ENCODE data around the gene PDZD8.

The PDZD8 gene

DNA sequence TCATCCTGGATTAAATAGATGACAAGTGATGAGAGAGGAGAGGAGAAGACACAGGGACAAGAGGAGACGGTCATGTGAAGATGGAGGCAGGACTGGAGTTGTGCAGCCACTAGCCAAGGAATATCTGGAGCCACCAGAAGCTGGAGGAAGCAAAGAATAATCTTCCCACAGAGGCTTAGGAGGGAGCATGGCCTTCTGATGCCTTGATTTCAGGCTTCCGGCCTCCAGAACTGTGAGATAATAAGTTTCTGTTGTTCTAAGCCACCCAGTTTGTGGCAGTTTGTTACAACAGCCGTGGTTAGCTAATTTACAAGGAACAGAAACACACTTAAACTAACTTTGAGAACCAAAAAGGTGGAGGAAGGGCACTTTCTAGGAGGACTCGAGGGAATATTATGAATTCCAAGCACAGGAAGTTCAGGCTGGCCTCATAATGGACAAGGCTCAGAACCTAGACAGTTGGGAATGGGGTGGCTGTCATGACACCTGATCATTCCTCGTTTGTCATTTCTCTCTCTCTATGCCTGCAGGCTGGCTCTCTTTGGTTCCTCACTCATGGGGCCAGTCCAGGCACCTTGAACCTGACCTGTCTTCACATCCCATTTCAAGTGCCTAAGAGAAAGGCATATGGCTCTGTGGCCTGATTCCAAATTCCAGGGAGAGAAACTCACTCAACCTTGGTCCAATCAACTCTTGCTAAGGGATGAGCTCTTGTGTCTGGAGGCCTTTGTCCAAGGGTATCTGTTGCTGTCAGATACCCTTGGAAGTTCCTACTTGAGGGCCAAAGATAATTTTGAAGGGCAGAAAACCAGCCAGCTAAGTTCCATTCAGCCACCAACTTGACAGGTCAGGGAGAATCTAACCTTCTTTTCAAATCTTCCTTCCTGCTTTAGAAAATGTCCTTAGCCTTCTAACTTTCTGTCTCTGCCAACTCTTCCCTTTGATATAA, 33.5 kb upstream of the PDZD8 start:
- Mint-ChIP-seq H3K27ac (no peak overlapping the region), H3K27me3 (peaks cover 5% of the 10 kb centered on the region), H3K9me3 (no peaks in the 10 kb centered on the region), H3K4me3 (no peak overlapping the region), H3K36me3 (no peaks in the 10 kb centered on the region), H3K4me1 (no peaks in the 10 kb centered on the region)
- ATAC-seq (ENCODE audit: low read depth) (no peak), DNase-seq (ENCODE audit: low spot score in 2 of 2) (no peak)

DNA sequence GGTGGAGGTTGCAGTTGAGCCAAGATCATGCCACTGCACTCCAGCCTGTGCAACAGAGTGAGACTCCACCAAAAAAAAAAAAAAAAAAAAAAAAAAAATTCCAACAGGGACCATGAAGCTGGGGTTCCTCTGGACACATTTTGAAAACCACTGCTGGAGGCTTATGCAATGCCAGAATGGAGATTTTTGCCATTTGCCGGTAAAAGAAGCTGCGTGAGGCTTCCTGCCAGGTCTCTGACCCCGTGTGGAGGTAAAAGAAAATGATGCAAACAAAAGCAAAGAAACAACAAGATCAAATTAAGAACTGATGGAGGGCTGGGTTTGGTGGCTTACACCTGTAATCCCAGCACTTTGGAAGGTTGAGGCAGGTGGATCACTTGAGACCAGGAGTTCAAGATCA, 30.5 kb upstream of the PDZD8 start:
- ATAC-seq (ENCODE audit: low read depth) (no peak), DNase-seq (ENCODE audit: low spot score in 2 of 2) (no peak)
- peaks cover 7% of the 10 kb centered on the region for H3K27me3 Mint-ChIP-seq
- no peaks in the 10 kb centered on the region for H3K4me1 Mint-ChIP-seq
- H3K9me3 Mint-ChIP-seq = no peaks in the 10 kb centered on the region
- no peak overlapping the region for H3K27ac Mint-ChIP-seq
- H3K4me3 Mint-ChIP-seq = no peak overlapping the region
- H3K36me3 Mint-ChIP-seq = no peaks in the 10 kb centered on the region

DNA sequence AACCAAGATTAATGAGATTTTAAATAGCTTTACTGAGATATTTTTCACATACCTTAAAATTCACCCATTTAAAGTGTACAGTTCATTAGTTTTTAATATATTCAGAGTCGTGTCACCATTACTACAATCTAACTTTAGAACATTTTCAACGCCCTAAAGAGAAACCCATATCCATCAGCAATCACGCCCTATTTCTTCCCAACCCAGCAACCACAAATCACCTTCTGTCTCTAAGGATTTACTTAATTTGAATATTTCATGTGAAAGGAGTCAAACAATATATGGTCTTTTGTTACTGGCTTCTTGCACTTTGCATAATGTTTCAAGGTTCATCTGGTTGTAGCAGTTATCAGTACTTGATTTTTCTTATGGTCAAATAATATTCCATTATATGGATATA, 25.1 kb upstream of the PDZD8 start:
- peaks cover 1% of the 10 kb centered on the region for H3K9me3 Mint-ChIP-seq
- ATAC-seq (ENCODE audit: low read depth) (no peak), DNase-seq (ENCODE audit: low spot score in 2 of 2) (no peak)
- no peak overlapping the region for H3K4me3 Mint-ChIP-seq
- H3K4me1 Mint-ChIP-seq = peaks cover 3% of the 10 kb centered on the region
- no peak overlapping the region for H3K27ac Mint-ChIP-seq
- H3K27me3 Mint-ChIP-seq = peaks cover 5% of the 10 kb centered on the region
- H3K36me3 Mint-ChIP-seq = no peaks in the 10 kb centered on the region

DNA sequence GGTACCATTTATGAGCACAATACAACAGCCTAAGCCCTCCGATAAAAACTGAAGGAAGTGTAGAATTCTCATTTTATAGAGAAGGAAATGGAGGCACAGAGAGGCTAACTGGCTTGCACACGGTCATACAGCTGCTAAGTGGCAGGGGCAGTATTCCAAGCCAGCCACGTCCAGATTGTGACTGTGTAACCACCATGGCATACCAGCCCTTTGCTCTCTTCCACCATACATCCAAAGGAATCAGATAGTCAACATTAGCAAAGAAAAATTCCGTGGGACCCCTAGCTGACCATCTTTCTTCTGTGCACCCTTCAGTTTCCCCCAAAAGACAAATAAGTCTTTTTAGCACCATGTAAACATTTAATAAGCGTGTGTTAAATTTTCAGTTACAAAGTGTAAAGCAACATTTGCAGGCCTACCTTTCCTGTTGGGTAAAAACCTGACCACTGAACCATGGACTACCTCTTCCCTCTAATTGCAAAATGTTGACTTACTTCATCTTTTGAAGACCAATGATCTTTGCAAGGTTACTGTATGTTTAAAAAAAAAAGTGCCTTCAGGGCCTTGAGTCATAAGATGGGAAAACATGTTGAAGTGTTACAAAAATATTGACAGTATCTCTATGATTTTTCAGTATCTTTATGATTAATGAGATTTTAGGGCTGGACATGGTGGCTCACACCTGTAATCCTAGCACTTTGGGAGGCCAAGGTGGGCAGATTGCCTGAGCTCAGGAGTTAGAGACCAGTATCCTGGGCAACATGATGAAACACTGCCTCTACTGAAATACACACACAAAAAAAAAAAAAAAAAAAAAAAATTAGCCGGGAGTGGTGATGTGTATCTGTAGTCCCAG, 24.3 kb upstream of the PDZD8 start:
- H3K27ac Mint-ChIP-seq = no peak overlapping the region
- H3K4me1 Mint-ChIP-seq = peaks cover 3% of the 10 kb centered on the region
- ATAC-seq (ENCODE audit: low read depth) = no peak
- no peaks in the 10 kb centered on the region for H3K36me3 Mint-ChIP-seq
- peaks cover 5% of the 10 kb centered on the region for H3K27me3 Mint-ChIP-seq
- no peak overlapping the region for H3K4me3 Mint-ChIP-seq
- no peak for DNase-seq (ENCODE audit: low spot score in 2 of 2)
- peaks cover 1% of the 10 kb centered on the region for H3K9me3 Mint-ChIP-seq

DNA sequence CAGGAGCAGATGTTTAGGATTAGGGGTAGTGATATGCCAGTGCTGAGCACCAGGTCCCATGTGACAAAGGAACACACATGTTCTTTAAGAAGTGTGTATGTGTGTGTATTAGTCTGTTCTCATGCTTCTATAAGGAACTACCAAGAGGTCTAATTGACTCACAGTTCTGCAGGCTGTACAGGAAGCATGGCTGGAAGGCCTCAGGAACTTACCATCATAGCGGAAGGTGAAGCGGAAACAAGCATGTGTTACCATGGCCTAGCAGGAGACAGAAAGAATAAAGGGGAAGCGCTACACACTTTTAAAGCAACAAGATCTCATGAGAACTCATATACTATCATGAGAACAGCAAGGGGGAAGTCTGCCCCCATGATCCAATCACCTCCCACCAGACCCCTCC, 22.8 kb upstream of the PDZD8 start:
- peaks cover 9% of the 10 kb centered on the region for H3K27me3 Mint-ChIP-seq
- H3K36me3 Mint-ChIP-seq = no peaks in the 10 kb centered on the region
- H3K9me3 Mint-ChIP-seq = peaks cover 1% of the 10 kb centered on the region
- no peak for DNase-seq (ENCODE audit: low spot score in 2 of 2)
- H3K27ac Mint-ChIP-seq = no peak overlapping the region
- peaks cover 3% of the 10 kb centered on the region for H3K4me1 Mint-ChIP-seq
- no peak overlapping the region for H3K4me3 Mint-ChIP-seq
- no peak for ATAC-seq (ENCODE audit: low read depth)

DNA sequence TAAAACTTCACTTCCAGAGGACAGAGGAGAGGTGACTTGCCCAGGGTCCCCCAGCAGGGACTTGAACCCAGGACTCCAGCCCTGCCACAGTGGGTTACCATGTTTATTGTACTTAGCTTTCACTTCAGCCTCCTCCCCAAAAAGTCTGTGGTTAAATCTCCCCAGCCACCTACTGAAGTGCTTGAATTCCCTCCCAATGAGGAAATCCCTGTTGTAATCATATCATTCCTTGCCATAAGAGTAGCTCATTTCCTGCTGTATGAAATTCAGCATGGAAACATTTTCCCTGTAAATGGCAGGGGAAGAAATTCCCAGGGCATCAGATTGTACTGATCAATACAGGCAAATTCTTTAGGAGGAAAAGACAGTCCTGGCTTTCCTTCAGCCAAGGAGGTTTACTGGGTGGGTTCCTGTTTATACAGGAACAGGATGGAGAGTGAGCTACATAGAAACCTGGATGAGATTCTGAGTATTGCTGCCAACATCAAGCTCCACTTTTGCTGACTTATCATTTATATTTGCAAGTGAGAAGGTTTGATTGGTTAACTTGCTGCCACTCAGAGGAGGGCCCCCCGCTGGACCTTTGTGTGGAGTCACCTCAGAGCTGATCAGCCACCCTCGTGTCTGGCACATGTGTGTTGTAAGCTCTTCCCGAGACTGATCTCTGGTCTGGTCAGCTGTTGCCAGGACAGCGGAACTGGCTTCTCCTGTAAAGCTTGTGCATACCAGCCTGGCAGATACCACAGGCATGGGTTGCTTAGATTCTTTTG, 16.4 kb upstream of the PDZD8 start:
- Mint-ChIP-seq H3K36me3 (no peaks in the 10 kb centered on the region), H3K4me1 (no peaks in the 10 kb centered on the region), H3K4me3 (no peak overlapping the region), H3K27me3 (peaks cover 25% of the 10 kb centered on the region), H3K27ac (no peak overlapping the region), H3K9me3 (no peaks in the 10 kb centered on the region)
- no peak for DNase-seq (ENCODE audit: low spot score in 2 of 2)
- ATAC-seq (ENCODE audit: low read depth) = no peak

DNA sequence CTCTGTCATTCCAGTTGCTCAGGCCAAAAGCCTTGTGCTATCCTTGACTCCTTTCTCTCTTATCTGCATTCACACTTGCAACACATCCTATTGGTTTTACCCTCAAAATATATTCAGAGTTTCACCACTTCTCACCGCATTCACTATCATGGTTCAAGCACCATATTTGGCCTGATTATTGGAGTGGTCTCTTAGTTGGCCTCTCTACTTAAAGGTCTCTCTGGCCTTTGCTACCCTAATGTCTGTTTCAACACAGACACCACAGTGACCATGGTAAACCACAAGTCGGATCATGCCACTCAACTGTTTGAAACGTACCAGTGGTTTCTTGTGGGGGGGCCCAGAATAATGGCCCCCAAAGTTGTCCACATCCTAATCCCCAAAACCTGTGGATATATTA, 15.2 kb upstream of the PDZD8 start:
- Mint-ChIP-seq H3K36me3 (no peaks in the 10 kb centered on the region), H3K27me3 (peaks cover 31% of the 10 kb centered on the region)

DNA sequence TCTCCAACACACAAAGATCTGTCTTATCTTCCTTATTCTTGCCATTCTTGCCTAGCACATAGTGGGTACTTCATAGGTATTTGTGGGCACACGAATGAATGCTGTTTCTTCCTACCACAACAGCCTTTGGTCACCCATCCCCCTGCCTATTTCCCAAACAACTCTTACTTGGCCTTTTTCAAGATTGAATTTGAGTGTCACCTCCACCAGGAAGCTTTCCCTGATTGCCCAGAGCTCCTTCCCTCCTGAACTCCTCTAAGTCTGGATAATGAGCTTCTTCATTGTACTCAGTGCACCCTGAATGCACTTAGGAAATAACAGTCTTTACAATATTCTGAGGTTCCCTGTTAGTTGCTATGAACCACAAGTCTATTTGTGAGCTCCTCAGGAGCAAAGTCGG, 11.6 kb upstream of the PDZD8 start:
- Mint-ChIP-seq H3K36me3 (no peaks in the 10 kb centered on the region), H3K9me3 (peaks cover 2% of the 10 kb centered on the region), H3K27me3 (peaks cover 27% of the 10 kb centered on the region), H3K4me3 (no peak overlapping the region), H3K27ac (no peak overlapping the region), H3K4me1 (no peaks in the 10 kb centered on the region)
- DNase-seq (ENCODE audit: low spot score in 2 of 2) (no peak), ATAC-seq (ENCODE audit: low read depth) (no peak)

More for the DNA sequence above, 15.2 kb upstream of the PDZD8 start:
- DNase-seq (ENCODE audit: low spot score in 2 of 2) = no peak
- ATAC-seq (ENCODE audit: low read depth) = no peak
- Mint-ChIP-seq H3K4me1 (no peaks in the 10 kb centered on the region), H3K4me3 (no peak overlapping the region), H3K9me3 (peaks cover 2% of the 10 kb centered on the region), H3K27ac (no peak overlapping the region)

DNA sequence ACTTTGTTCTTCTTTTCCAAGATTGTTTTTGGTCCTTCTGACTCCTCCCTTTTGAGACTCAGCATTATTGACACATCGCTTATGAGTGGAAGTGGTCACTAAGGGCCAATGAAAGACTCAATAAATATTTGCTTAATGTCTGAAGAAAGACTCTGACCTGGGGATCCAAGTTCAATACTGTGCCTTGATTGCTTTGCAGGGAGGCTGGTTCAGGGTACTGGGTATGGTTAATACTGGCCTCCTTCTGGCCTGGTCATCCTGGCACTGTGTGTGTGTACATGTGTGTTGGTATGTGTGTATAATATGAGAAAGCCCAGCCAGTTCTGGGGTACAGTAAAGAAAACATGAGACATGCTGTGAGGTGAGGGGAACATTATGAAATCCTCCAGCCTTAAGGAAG, 7.6 kb upstream of the PDZD8 start:
- Mint-ChIP-seq H3K9me3 (peaks cover 2% of the 10 kb centered on the region), H3K27ac (no peak overlapping the region), H3K27me3 (peaks cover 18% of the 10 kb centered on the region), H3K36me3 (no peaks in the 10 kb centered on the region), H3K4me3 (no peak overlapping the region), H3K4me1 (no peaks in the 10 kb centered on the region)
- DNase-seq (ENCODE audit: low spot score in 2 of 2) (no peak), ATAC-seq (ENCODE audit: low read depth) (no peak)

DNA sequence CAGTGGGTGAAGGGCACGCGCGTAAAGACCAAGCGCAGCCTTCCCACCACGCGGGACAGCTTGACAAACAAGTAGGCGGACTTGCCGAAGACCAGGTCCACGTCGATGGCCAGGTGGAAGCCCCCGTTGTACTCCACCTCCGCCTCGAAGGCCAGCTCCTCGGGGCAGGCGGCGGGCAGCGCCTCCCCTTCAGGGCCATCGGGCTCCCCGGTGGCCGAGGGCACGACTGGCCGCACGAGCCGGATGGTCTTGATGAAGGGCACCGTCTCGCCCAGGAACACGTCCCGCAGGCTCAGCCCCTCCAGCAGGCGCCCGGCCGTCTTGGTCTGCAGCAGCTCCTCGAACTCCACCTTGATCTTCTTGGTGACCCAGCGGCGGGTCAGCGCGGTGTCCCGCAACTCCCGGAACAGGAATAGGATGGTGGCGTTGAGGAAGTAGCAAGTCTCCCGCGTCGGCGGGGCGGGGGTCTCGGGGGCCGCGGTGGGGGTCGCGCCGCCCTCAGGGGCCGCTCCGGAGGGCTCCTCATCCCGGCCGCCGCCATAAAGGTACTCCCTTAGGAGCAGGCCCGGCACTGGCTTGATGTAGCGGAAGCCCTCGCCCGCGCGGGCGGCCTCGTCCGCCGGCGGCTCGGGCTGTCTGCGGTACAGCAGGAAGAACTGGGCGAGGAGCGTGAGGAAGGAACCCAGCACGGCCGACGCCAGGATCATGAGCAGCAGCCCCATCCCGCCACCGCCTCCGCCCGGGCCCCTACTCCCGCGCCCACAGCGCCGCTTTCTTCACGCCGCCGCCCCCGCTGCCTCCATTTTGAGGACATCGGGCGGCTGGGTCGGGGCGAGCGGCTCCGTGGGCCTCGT, 507 bp downstream of the PDZD8 start:
- ATAC-seq (ENCODE audit: low read depth) = peak; percentile 38
- H3K4me3 Mint-ChIP-seq = peak overlapping the region; percentile 93
- H3K4me1 Mint-ChIP-seq = peaks cover 21% of the 10 kb centered on the region
- H3K27ac Mint-ChIP-seq = peak overlapping the region; percentile 86
- peak in 1 of 2 donors; percentile 2 for DNase-seq (ENCODE audit: low spot score in 2 of 2)
- peaks cover 2% of the 10 kb centered on the region for H3K36me3 Mint-ChIP-seq
- H3K9me3 Mint-ChIP-seq = no peaks in the 10 kb centered on the region
- peaks cover 3% of the 10 kb centered on the region for H3K27me3 Mint-ChIP-seq

DNA sequence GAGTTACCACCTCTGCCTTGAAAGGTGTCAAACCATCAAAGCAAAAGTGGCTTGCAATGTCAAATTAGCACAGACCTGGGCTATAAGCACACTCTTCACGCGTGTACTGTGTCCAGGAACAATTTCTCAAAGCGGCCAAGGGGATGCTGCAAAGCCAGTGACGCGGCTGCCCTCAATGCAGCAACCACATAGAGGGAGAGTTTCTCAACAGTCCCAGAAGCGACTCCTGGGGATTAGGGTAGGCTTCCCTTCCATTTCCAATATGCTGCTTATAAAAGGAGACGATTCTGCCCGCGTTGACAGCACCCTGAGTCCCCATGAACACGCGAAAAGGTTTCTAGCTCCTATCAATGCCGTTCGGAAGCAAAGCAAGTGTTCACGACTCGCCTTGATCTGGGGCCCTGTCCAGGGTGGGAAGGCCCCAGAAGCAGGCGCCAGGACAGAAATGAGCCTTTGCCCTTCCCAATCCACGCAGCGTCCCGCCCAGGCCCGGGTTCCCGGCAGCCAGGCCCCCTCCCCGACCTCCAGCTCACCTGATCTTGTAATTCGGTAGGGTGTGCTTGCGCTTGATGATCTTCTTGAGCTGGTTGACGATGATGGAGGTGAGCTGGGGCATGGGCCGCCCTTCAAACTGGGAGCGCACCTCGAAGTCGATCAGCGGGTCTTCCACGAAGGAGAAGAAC, 1.3 kb downstream of the PDZD8 start:
- DNase-seq (ENCODE audit: low spot score in 2 of 2) = peak; percentile 1 to 22
- peaks cover 26% of the 10 kb centered on the region for H3K4me1 Mint-ChIP-seq

DNA sequence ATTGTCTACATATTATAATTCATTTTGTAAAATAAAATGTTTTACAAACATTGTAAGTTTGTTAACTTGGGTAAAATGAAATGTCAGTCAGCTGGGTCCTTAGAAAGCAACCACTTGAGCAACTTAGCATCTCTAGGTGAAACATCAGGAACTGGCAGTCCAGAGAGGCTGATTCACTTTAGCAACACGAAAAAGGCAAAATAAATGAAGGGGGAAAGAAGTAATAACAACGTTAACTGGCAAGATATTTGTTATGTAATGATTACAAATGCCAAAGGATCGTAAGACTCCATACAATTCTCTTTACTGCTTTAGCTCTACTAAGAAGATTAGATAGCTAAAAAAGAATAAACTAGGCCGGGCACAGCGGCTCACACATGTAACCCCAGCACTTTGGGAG, 5.0 kb downstream of the PDZD8 start:
- peak overlapping the region; percentile 88 for H3K27ac Mint-ChIP-seq
- no peak for DNase-seq (ENCODE audit: low spot score in 2 of 2)
- no peak for ATAC-seq (ENCODE audit: low read depth)
- peaks cover 29% of the 10 kb centered on the region for H3K4me1 Mint-ChIP-seq
- H3K36me3 Mint-ChIP-seq = peaks cover 6% of the 10 kb centered on the region
- no peaks in the 10 kb centered on the region for H3K27me3 Mint-ChIP-seq
- no peak overlapping the region for H3K4me3 Mint-ChIP-seq
- H3K9me3 Mint-ChIP-seq = no peaks in the 10 kb centered on the region

More for the DNA sequence above, 1.3 kb downstream of the PDZD8 start:
- peak overlapping the region; percentile 93 for H3K4me3 Mint-ChIP-seq
- H3K36me3 Mint-ChIP-seq = peaks cover 6% of the 10 kb centered on the region
- no peaks in the 10 kb centered on the region for H3K9me3 Mint-ChIP-seq
- peak overlapping the region; percentile 86 for H3K27ac Mint-ChIP-seq
- no peak for ATAC-seq (ENCODE audit: low read depth)
- H3K27me3 Mint-ChIP-seq = peaks cover 3% of the 10 kb centered on the region

DNA sequence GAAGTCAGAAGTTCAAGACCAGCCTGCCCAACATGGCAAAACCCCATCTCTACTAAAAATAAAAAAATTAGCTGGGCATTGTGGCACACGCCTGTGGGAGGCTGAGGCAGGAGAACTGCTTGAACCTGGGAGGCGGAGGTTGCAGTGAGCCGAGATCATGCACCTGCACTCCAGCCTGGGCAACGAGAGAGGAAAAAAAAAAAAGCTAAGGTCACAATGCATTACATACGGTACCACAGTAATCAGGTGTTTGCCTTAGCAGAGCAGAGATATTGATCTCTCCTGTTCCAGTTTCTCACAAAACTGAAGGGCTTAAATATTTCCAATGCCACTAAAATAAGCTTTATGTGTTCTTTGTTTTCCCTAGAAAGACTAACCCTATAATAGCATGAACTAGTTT, 7.5 kb downstream of the PDZD8 start:
- Mint-ChIP-seq H3K9me3 (no peaks in the 10 kb centered on the region), H3K4me3 (no peak overlapping the region), H3K27ac (no peak overlapping the region), H3K27me3 (no peaks in the 10 kb centered on the region), H3K36me3 (peaks cover 6% of the 10 kb centered on the region), H3K4me1 (peaks cover 39% of the 10 kb centered on the region)
- ATAC-seq (ENCODE audit: low read depth) = no peak
- DNase-seq (ENCODE audit: low spot score in 2 of 2) = no peak
